ENCODE measurements around the gene RASGRF2.

GRCh38 chr5:81067406-81067805 is 107.2 kb downstream of the RASGRF2 start:
- no peak for TF ChIP-seq CTCF (IDR thresholded peaks at IDR 0.05 in 4 of 5, conservative IDR thresholded peaks at IDR 0.05 in 1 of 5)
- no peak for TF ChIP-seq POLR2A (IDR thresholded peaks at IDR 0.05)
